ENCODE measurements around the gene FAM200C. TPM values are rescaled to one million over a fixed set of nuclear protein-coding genes. Genes with fewer than 3 reads are reported as not detected.

Gene FAM200C
- total and polyA plus RNA-seq, 2 experiments from 2014 or later = 3.0 to 5.3 TPM

DNA sequence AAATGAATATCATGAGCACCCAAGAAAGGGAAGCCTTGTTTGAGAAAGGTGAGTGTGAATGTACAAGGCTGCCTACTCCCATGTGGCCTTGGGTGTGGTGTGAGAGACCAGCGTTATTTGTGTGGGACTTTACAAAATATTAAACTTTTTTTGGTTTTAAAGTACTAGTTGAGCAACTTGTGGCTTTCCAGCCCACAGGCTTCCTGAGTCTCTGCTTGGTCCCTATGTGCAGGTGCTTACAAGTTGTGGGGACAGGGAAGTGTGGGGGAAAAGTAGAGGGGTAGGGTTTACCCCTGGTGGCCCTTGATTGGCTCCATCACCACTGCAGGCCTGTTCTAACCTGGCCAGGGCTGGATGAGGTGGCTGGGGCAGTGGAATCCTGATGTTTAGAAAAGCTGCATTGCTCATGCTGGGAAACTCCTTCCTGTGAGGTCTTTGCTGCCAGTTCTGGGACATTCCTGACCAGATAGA is 41.5 kb upstream of the FAM200C start:
- DNase-seq (ENCODE audit: low spot score) = no peak
- Histone ChIP-seq H3K27ac (no peak overlapping the region), H3K4me3 (no peak overlapping the region), H3K36me3 (replicated peaks; ENCODE audit: insufficient read depth, low read depth) (no peaks in the 10 kb centered on the region), H3K9me2 (replicated peaks; ENCODE audit: insufficient read depth) (no peaks in the 10 kb centered on the region), H3K27me3 (no peaks in the 10 kb centered on the region), H2AFZ (no peak overlapping the region), H3K9me3 (ENCODE audit: low read depth) (no peaks in the 10 kb centered on the region), H4K20me1 (ENCODE audit: insufficient read depth, poor library complexity, severe bottlenecking) (no peaks in the 10 kb centered on the region), H3K4me2 (no peak overlapping the region), H3K79me2 (no peaks in the 10 kb centered on the region), H3K4me1 (ENCODE audit: insufficient read depth) (no peaks in the 10 kb centered on the region)
- 95% methylated on average over 1 of the region's 1 CpG for WGBS (ENCODE audit: low lambda C conversion rate, missing lambda C conversion rate)
- TF ChIP-seq EZH2 (IDR thresholded peaks at IDR 0.05; ENCODE audit: borderline replicate concordance) (no peak), CTCF (IDR thresholded peaks at IDR 0.05; ENCODE audit: poor library complexity) (no peak), EZH2phosphoT487 (IDR thresholded peaks at IDR 0.05; ENCODE audit: low read depth, severe bottlenecking, unreplicated experiment) (no peak)

GRCh38 chr5:160439205-160439600 is 39.3 kb upstream of the FAM200C start:
- H3K79me2 ChIP-seq = no peaks in the 10 kb centered on the region
- H3K36me3 ChIP-seq (replicated peaks; ENCODE audit: insufficient read depth, low read depth) = no peaks in the 10 kb centered on the region
- TF ChIP-seq EZH2phosphoT487 (IDR thresholded peaks at IDR 0.05; ENCODE audit: low read depth, severe bottlenecking, unreplicated experiment) (no peak), CTCF (IDR thresholded peaks at IDR 0.05; ENCODE audit: poor library complexity) (peak; percentile 96)
- peak overlapping the region; percentile 41 for H2AFZ ChIP-seq
- no peaks in the 10 kb centered on the region for H3K9me3 ChIP-seq (ENCODE audit: low read depth)
- H3K27me3 ChIP-seq = no peaks in the 10 kb centered on the region
- peak overlapping the region; percentile 38 for H3K27ac ChIP-seq
- H3K4me1 ChIP-seq (ENCODE audit: insufficient read depth) = no peaks in the 10 kb centered on the region
- H4K20me1 ChIP-seq (ENCODE audit: insufficient read depth, poor library complexity, severe bottlenecking) = no peaks in the 10 kb centered on the region
- peak overlapping the region; percentile 75 for H3K4me2 ChIP-seq
- peak; percentile 85 for DNase-seq (ENCODE audit: low spot score)
- peak overlapping the region; percentile 20 for H3K4me3 ChIP-seq
- WGBS (ENCODE audit: low lambda C conversion rate, missing lambda C conversion rate) = 6% methylated on average over 11 of the region's 11 CpGs
- H3K9me2 ChIP-seq (replicated peaks; ENCODE audit: insufficient read depth) = no peaks in the 10 kb centered on the region

DNA sequence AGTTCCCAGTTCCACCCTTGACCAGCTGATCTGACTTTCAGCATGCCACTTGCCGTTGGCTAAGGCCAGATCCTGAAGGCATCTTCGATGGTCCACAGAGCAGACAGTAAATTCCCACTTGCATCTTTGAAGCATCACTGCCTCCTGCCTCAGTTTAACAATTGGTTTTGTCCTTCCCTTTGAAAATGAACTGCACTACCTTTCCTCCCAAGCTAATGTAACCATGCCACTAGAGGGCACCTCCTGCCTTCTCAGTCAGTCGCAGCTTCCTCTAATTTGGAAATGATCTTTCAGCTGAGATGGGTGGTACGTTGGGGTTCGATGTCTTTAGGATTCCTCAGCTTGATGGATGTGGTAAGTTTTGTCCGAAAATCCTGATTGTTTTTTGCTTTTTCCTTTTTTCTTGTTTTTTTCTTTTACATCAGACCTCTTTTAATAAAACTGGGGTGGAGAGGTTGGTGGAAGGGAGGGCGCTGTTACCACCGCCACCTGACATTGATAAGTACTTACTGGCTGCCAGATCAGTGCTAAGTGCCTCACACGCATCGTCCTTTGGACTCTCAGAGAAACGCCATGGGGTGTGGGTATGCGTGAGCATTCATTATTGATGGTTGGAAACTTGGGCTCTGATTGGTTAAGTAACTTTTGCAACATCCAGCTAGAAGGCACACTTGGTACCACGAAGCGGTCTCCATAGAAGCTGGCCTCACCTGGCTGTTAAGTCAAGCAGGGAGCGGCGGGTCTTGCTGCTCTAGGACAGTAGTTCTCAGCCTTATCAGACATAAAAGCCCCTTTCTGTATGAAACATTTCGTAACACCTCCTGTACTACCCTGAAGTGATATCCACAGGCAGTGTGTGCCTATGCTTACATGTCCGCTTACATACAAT is 38.7 kb upstream of the FAM200C start:
- H3K79me2 ChIP-seq = no peaks in the 10 kb centered on the region
- 7% methylated on average over 18 of the region's 18 CpGs for WGBS (ENCODE audit: low lambda C conversion rate, missing lambda C conversion rate)
- no peaks in the 10 kb centered on the region for H4K20me1 ChIP-seq (ENCODE audit: insufficient read depth, poor library complexity, severe bottlenecking)
- peak overlapping the region; percentile 41 for H2AFZ ChIP-seq
- H3K4me2 ChIP-seq = peak overlapping the region; percentile 75
- H3K27ac ChIP-seq = peak overlapping the region; percentile 38
- no peaks in the 10 kb centered on the region for H3K9me3 ChIP-seq (ENCODE audit: low read depth)
- DNase-seq (ENCODE audit: low spot score) = peak; percentile 75
- H3K4me1 ChIP-seq (ENCODE audit: insufficient read depth) = no peaks in the 10 kb centered on the region
- peak overlapping the region; percentile 20 for H3K4me3 ChIP-seq
- no peaks in the 10 kb centered on the region for H3K9me2 ChIP-seq (replicated peaks; ENCODE audit: insufficient read depth)
- TF ChIP-seq EZH2 (IDR thresholded peaks at IDR 0.05; ENCODE audit: borderline replicate concordance) = no peak
- peak; percentile 80 for TF ChIP-seq CTCF (IDR thresholded peaks at IDR 0.05; ENCODE audit: poor library complexity)
- TF ChIP-seq EZH2phosphoT487 (IDR thresholded peaks at IDR 0.05; ENCODE audit: low read depth, severe bottlenecking, unreplicated experiment) = no peak
- H3K27me3 ChIP-seq = no peaks in the 10 kb centered on the region
- no peaks in the 10 kb centered on the region for H3K36me3 ChIP-seq (replicated peaks; ENCODE audit: insufficient read depth, low read depth)

Data from hepatocyte (in vitro differentiated cells).